OCI-LY3 (cell line): Measurements from ENCODE around the gene FRMD4A.

Experiments
- H2AFZ ChIP-seq: fragments of 200-600, 300-600 bp; shearing (Covaris generic); 2 replicates; pipeline ENCODE4 v1.6.0; 2014; ENCODE audit warnings: antibody characterized with exemption, low read depth, low read length
- H3K27ac ChIP-seq: fragments of 200-600, 300-600 bp; sonication (generic); 2 replicates; pipeline ENCODE4 v1.5.1; 2014; ENCODE audit warnings: mild to moderate bottlenecking, low read length, moderate library complexity, mixed read lengths
- H3K27me3 ChIP-seq: fragments of 200-600, 300-600 bp; sonication (generic); 2 replicates; pipeline ENCODE4 v1.6.1; 2014; ENCODE audit warnings: low read depth, low read length, mixed read lengths
- H3K36me3 ChIP-seq: fragments of 200-600, 300-600 bp; sonication (generic); replicated peaks from 2 replicates; pipeline ENCODE3; 2014; ENCODE audit warnings: low read depth, low read length, mixed read lengths
- H3K4me1 ChIP-seq: fragments of 300-600, 200-600 bp; sonication (generic); 2 replicates; pipeline ENCODE4 v1.6.1; 2014; ENCODE audit warnings: low read length, mixed read lengths
- H3K4me2 ChIP-seq: fragments of 200-600, 300-600 bp; sonication (generic); 2 replicates; pipeline ENCODE4 v1.6.1; 2014; ENCODE audit warnings: low read length, mixed read lengths
- H3K4me3 ChIP-seq: fragments of 300-600, 200-600 bp; sonication (generic); 2 replicates; pipeline ENCODE4 v1.5.1; 2014; ENCODE audit warnings: antibody characterized with exemption, mild to moderate bottlenecking, low read length, moderate library complexity
- H3K79me2 ChIP-seq: fragments of 300-600, 200-600 bp; shearing (Covaris generic); 2 replicates; pipeline ENCODE4 v1.6.1; 2014; ENCODE audit warnings: mild to moderate bottlenecking, low read length, mixed read lengths
- H3K9ac ChIP-seq: fragments of 300-600, 200-600 bp; shearing (Covaris generic); 2 replicates; pipeline ENCODE4 v1.6.0; 2014; ENCODE audit warnings: mild to moderate bottlenecking, low read length, moderate library complexity
- H3K9me3 ChIP-seq: fragments of 200-600, 300-600 bp; shearing (Covaris generic); 2 replicates; pipeline ENCODE4 v1.6.1; 2014; ENCODE audit warnings: low read length, mixed read lengths; ENCODE audit not compliant: insufficient read depth
- H4K20me1 ChIP-seq: fragments of 200-600, 300-600 bp; sonication (generic); 2 replicates; pipeline ENCODE4 v1.6.1; 2016; ENCODE audit warnings: low read length, mixed read lengths; ENCODE audit not compliant: insufficient read depth
- EZH2phosphoT487 ChIP-seq: fragments of 200-600 bp; shearing (Covaris generic); IDR thresholded peaks from 2 replicates; pipeline ENCODE4 v1.6.1; 2018; ENCODE audit warnings: antibody characterized with exemption, mixed run types, low read depth
- TF ChIP-seq, protein P1 (sequence below): fragments of 200-600, 300-600 bp; sonication (generic); IDR thresholded peaks from 2 replicates; pipeline ENCODE4 v1.5.1; 2014; ENCODE audit warnings: antibody characterized with exemption, low read length, low read depth

The FRMD4A gene

DNA sequence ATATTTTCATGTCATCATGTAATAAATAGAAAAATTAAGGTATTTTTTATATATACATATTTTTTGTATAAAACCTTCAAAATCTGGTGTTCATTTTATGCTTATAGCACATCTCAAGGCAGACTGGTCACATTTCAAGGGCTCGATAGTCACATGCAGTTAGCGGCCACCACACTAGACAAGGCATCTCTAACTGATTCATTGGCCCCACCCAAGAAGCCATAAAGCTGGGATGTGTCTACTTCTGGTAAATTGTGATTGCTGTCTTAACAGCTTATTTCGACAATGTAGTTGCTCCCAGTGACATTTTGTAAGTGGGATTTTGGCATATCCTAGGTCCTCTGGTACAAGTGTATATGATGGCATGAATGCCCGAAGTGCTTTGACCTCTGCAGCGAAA is 168.7 kb downstream of the FRMD4A start:
- peaks cover 11% of the 10 kb centered on the region; the same call in 1 of the 2 replicates for H3K27me3 ChIP-seq

DNA sequence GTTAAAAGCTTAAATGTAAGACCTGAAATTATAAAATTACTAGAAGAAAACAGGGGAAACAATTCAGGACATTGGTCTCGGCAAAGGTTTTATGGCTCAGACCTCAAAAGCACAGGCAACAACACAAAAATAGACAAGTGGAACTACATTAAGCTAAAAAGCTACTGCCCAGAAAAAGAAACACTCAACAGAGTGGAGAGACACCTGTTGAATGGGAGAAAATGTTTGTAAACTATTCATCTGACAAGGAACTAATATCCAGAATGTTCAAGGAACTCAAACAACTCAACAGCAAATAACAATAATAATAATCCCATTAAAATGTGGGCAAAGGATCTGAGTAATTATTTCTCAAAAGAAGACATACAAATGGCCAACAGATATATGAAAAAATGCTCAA is 170.4 kb downstream of the FRMD4A start:
- Histone ChIP-seq H3K4me2 (no peak overlapping the region), H3K79me2 (no peaks in the 10 kb centered on the region), H3K27me3 (peaks cover 11% of the 10 kb centered on the region; the same call in 1 of the 2 replicates), H3K36me3 (no peaks in the 10 kb centered on the region), H3K9ac (no peak overlapping the region), H3K27ac (no peak overlapping the region), H4K20me1 (no peaks in the 10 kb centered on the region), H3K9me3 (no peaks in the 10 kb centered on the region), H3K4me3 (no peak overlapping the region), H3K4me1 (no peaks in the 10 kb centered on the region), H2AFZ (no peak overlapping the region)
- TF ChIP-seq, protein P1, sequence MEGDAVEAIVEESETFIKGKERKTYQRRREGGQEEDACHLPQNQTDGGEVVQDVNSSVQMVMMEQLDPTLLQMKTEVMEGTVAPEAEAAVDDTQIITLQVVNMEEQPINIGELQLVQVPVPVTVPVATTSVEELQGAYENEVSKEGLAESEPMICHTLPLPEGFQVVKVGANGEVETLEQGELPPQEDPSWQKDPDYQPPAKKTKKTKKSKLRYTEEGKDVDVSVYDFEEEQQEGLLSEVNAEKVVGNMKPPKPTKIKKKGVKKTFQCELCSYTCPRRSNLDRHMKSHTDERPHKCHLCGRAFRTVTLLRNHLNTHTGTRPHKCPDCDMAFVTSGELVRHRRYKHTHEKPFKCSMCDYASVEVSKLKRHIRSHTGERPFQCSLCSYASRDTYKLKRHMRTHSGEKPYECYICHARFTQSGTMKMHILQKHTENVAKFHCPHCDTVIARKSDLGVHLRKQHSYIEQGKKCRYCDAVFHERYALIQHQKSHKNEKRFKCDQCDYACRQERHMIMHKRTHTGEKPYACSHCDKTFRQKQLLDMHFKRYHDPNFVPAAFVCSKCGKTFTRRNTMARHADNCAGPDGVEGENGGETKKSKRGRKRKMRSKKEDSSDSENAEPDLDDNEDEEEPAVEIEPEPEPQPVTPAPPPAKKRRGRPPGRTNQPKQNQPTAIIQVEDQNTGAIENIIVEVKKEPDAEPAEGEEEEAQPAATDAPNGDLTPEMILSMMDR = no peak
- no peak for TF ChIP-seq EZH2phosphoT487

More for the DNA sequence above, 168.7 kb downstream of the FRMD4A start:
- no peaks in the 10 kb centered on the region for H3K36me3 ChIP-seq
- no peak overlapping the region for H3K4me2 ChIP-seq
- no peaks in the 10 kb centered on the region for H4K20me1 ChIP-seq
- H2AFZ ChIP-seq = no peak overlapping the region
- no peaks in the 10 kb centered on the region for H3K79me2 ChIP-seq
- no peak for TF ChIP-seq EZH2phosphoT487
- TF ChIP-seq, protein P1 = no peak
- H3K9me3 ChIP-seq = no peaks in the 10 kb centered on the region
- H3K4me1 ChIP-seq = no peaks in the 10 kb centered on the region
- no peak overlapping the region for H3K4me3 ChIP-seq
- H3K9ac ChIP-seq = no peak overlapping the region
- no peak overlapping the region for H3K27ac ChIP-seq

DNA sequence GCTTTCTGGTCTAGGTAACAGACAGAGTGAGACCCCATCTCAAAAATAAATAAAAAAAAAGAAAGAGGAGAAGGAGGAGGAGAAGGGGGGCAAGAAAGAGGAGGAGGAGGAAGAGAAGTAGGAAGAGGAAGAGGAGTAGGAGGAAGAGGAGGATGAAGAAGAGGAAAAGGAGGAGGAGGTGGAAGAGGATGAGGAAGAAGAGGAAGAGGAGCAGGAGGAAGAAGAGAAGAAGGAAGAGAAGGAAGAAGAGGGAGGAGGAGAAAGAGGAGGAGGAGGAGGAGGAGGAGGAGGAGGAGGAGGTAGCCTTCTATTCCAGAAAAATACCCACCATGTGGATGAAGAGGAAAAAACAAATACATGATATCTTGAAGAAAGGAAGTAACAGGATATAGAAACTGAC is 172.1 kb downstream of the FRMD4A start:
- H3K9ac ChIP-seq = no peak overlapping the region
- no peaks in the 10 kb centered on the region for H3K4me1 ChIP-seq

DNA sequence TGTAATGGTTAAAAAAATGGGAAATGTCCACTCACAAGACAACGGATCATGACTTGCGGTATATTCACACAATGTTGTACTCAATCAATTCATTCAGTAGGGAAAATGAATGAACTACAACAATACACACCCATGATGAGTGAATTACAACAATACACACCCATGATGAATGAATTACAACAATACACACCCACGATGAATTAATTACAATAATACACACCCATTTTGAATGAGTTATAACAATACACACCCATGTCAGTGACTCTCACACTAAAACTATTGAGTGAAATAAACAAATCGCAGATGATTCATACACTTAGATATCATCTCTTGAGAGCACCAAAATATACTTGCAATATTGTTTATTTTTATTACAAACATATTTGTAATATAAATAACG is 174.6 kb downstream of the FRMD4A start:
- Histone ChIP-seq H3K4me2 (no peak overlapping the region), H3K27ac (no peak overlapping the region), H3K4me1 (no peaks in the 10 kb centered on the region), H3K9me3 (no peaks in the 10 kb centered on the region), H2AFZ (no peak overlapping the region), H3K79me2 (no peaks in the 10 kb centered on the region), H4K20me1 (no peaks in the 10 kb centered on the region), H3K9ac (no peak overlapping the region), H3K27me3 (0 out of 2 replicates have a peak, but pooled peaks cover 7% of the 10 kb centered on the region), H3K4me3 (no peak overlapping the region), H3K36me3 (no peaks in the 10 kb centered on the region)
- no peak for TF ChIP-seq EZH2phosphoT487
- TF ChIP-seq, protein P1 = no peak

More for the DNA sequence above, 172.1 kb downstream of the FRMD4A start:
- H3K27me3 ChIP-seq = peaks cover 10% of the 10 kb centered on the region; the same call in 1 of the 2 replicates
- no peak overlapping the region for H2AFZ ChIP-seq
- H3K9me3 ChIP-seq = no peaks in the 10 kb centered on the region
- no peak overlapping the region for H3K4me2 ChIP-seq
- H4K20me1 ChIP-seq = no peaks in the 10 kb centered on the region
- H3K36me3 ChIP-seq = no peaks in the 10 kb centered on the region
- H3K4me3 ChIP-seq = no peak overlapping the region
- TF ChIP-seq, protein P1 = no peak
- no peak for TF ChIP-seq EZH2phosphoT487
- H3K79me2 ChIP-seq = no peaks in the 10 kb centered on the region
- H3K27ac ChIP-seq = no peak overlapping the region
